ENCODE results near the gene RARS1.

The RARS1 gene

DNA sequence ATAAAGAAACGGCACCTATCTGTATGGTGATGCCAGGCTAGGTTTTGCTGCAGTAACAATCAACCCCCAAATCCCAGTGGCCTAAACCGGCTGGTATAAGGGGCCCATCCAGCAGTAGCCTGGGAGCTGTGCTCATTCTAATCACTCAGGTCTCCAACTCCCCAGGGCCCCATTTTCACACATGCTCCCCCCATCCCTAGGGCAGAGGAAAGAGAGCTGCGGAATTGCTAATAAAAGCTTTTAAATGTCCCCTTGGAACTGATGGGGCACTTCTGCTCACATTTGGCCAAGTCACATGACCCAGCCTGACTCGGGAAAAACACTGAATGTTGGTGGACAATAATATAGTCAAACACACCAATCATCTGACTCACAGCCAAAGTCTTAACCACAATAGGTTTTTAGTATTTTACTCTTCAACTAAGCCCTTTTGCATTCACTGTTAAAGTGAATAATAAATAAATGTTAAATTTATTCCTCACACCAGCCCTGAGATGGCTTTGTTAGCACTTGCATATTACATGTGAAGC is 44.4 kb downstream of the RARS1 start:
- ATAC-seq = no peak
- TF ChIP-seq POU6F1 (CRISPR knock-in tag; IDR thresholded peaks at IDR 0.05; ENCODE audit: borderline replicate concordance, low read depth) = no peak
- TF ChIP-seq TCF4 (CRISPR knock-in tag; IDR thresholded peaks at IDR 0.05; ENCODE audit: borderline replicate concordance) = no peak
- TF ChIP-seq ZNF8 (CRISPR knock-in tag; IDR thresholded peaks at IDR 0.05) = no peak
- no peak for TF ChIP-seq ZC3H10 (CRISPR knock-in tag; IDR thresholded peaks at IDR 0.05)
- no peak for TF ChIP-seq ZNF70 (CRISPR knock-in tag; IDR thresholded peaks at IDR 0.05)
- TF ChIP-seq ESRRG (CRISPR knock-in tag; IDR thresholded peaks at IDR 0.05) = no peak
- no peak for TF ChIP-seq SNAI2 (CRISPR knock-in tag; IDR thresholded peaks at IDR 0.05)
- TF ChIP-seq BACH2 (CRISPR knock-in tag; IDR thresholded peaks at IDR 0.05; ENCODE audit: borderline replicate concordance) = no peak
- TF ChIP-seq, protein P1, sequence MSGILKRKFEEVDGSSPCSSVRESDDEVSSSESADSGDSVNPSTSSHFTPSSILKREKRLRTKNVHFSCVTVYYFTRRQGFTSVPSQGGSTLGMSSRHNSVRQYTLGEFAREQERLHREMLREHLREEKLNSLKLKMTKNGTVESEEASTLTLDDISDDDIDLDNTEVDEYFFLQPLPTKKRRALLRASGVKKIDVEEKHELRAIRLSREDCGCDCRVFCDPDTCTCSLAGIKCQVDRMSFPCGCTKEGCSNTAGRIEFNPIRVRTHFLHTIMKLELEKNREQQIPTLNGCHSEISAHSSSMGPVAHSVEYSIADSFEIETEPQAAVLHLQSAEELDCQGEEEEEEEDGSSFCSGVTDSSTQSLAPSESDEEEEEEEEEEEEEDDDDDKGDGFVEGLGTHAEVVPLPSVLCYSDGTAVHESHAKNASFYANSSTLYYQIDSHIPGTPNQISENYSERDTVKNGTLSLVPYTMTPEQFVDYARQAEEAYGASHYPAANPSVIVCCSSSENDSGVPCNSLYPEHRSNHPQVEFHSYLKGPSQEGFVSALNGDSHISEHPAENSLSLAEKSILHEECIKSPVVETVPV (CRISPR knock-in tag; IDR thresholded peaks at IDR 0.05) = no peak
- no peak for TF ChIP-seq PPARA (CRISPR knock-in tag; IDR thresholded peaks at IDR 0.05; ENCODE audit: borderline replicate concordance)
- TF ChIP-seq GLIS3 (CRISPR knock-in tag; IDR thresholded peaks at IDR 0.05) = no peak
- TF ChIP-seq RARB (CRISPR knock-in tag; IDR thresholded peaks at IDR 0.05) = no peak
- no peak for TF ChIP-seq ZNF565 (CRISPR knock-in tag; conservative IDR thresholded peaks at IDR 0.05; ENCODE audit: low read depth)
- no peak for TF ChIP-seq CSDC2 (CRISPR knock-in tag; IDR thresholded peaks at IDR 0.05)
- TF ChIP-seq OSR1 (CRISPR knock-in tag; IDR thresholded peaks at IDR 0.05) = no peak

GRCh38 chr5:168531191-168531590 is 44.9 kb downstream of the RARS1 start:
- TF ChIP-seq TCF4 (CRISPR knock-in tag; IDR thresholded peaks at IDR 0.05; ENCODE audit: borderline replicate concordance) (no peak), PPARA (CRISPR knock-in tag; IDR thresholded peaks at IDR 0.05; ENCODE audit: borderline replicate concordance) (no peak), POU6F1 (CRISPR knock-in tag; IDR thresholded peaks at IDR 0.05; ENCODE audit: borderline replicate concordance, low read depth) (no peak), ZNF8 (CRISPR knock-in tag; IDR thresholded peaks at IDR 0.05) (no peak), CSDC2 (CRISPR knock-in tag; IDR thresholded peaks at IDR 0.05) (no peak), BACH2 (CRISPR knock-in tag; IDR thresholded peaks at IDR 0.05; ENCODE audit: borderline replicate concordance) (no peak), CREB5 (CRISPR knock-in tag; IDR thresholded peaks at IDR 0.05; ENCODE audit: low read depth) (no peak), ARNTL (CRISPR knock-in tag; IDR thresholded peaks at IDR 0.05; ENCODE audit: borderline replicate concordance, low read depth) (no peak), ZNF70 (CRISPR knock-in tag; IDR thresholded peaks at IDR 0.05) (no peak), OSR1 (CRISPR knock-in tag; IDR thresholded peaks at IDR 0.05) (no peak)
- TF ChIP-seq, protein P1 (CRISPR knock-in tag; IDR thresholded peaks at IDR 0.05) = no peak
- TF ChIP-seq, protein P2, sequence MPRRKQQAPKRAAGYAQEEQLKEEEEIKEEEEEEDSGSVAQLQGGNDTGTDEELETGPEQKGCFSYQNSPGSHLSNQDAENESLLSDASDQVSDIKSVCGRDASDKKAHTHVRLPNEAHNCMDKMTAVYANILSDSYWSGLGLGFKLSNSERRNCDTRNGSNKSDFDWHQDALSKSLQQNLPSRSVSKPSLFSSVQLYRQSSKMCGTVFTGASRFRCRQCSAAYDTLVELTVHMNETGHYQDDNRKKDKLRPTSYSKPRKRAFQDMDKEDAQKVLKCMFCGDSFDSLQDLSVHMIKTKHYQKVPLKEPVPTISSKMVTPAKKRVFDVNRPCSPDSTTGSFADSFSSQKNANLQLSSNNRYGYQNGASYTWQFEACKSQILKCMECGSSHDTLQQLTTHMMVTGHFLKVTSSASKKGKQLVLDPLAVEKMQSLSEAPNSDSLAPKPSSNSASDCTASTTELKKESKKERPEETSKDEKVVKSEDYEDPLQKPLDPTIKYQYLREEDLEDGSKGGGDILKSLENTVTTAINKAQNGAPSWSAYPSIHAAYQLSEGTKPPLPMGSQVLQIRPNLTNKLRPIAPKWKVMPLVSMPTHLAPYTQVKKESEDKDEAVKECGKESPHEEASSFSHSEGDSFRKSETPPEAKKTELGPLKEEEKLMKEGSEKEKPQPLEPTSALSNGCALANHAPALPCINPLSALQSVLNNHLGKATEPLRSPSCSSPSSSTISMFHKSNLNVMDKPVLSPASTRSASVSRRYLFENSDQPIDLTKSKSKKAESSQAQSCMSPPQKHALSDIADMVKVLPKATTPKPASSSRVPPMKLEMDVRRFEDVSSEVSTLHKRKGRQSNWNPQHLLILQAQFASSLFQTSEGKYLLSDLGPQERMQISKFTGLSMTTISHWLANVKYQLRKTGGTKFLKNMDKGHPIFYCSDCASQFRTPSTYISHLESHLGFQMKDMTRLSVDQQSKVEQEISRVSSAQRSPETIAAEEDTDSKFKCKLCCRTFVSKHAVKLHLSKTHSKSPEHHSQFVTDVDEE (CRISPR knock-in tag; IDR thresholded peaks at IDR 0.05) = no peak
- no peak for ATAC-seq

All from SK-N-SH treated with all-trans-retinoic acid at 6 μM for 48 hours (cell line).